IMR-90 (cell line): ENCODE measurements around the gene MDFI. TPM values are rescaled to one million over a fixed set of nuclear protein-coding genes. Genes with fewer than 3 reads are reported as not detected.

ENCODE experiments used
- ATAC-seq: fragments of 200-7000 bp; cut with Tn5 transposase; 2 replicates; pipeline ENCODE4 v1.9.1; 2020; ENCODE audit warnings: low read depth, mild to moderate bottlenecking, moderate library complexity
- BruUV-seq: library from RNA; stranded (reverse); fragments of 400-500 nt; replicated peaks from 2 replicates; lab custom pipeline; 2021; lab: Mats Ljungman, UMichigan
- CTCF ChIA-PET: fragments of 300-600 bp; formaldehyde crosslinking; extraction: SDS; loops from one replicate; lab custom pipeline; 2021; ENCODE audit warnings: antibody characterized with exemption; lab: Yijun Ruan, JAX
- POLR2A ChIA-PET: fragments of 300-600 bp; sonication (Branson Sonifier 250); formaldehyde crosslinking; loops from one replicate; lab custom pipeline; 2022; ENCODE audit warnings: antibody characterized with exemption; ENCODE audit not compliant: unreplicated experiment; lab: Charles Lee
- DNase-seq: peaks from one replicate; pipeline ENCODE4 v3.0.0; 2013
- H2AFZ ChIP-seq: replicated peaks from 2 replicates; pipeline ENCODE3; 2013; ENCODE audit warnings: low read length, mild to moderate bottlenecking; ENCODE audit not compliant: poor library complexity
- H2AK5ac ChIP-seq: 2 replicates; pipeline ENCODE4 v1.6.1; 2013; ENCODE audit warnings: low read depth, low read length, inconsistent platforms
- H2AK9ac ChIP-seq: replicated peaks from 2 replicates; pipeline ENCODE3; 2013; ENCODE audit warnings: mild to moderate bottlenecking, low read depth, low read length, moderate library complexity; ENCODE audit not compliant: poor library complexity
- H2BK120ac ChIP-seq: 2 replicates; pipeline ENCODE4 v1.6.1; 2013; ENCODE audit warnings: low read depth, low read length, inconsistent platforms
- H2BK15ac ChIP-seq: 3 replicates; pipeline ENCODE4 v1.6.1; 2013; ENCODE audit warnings: low read depth, low read length, inconsistent platforms
- H2BK20ac ChIP-seq: 2 replicates; pipeline ENCODE4 v1.6.1; 2013; ENCODE audit warnings: low read depth, mild to moderate bottlenecking, inconsistent platforms, low read length, moderate library complexity
- H2BK5ac ChIP-seq: 2 replicates; pipeline ENCODE4 v1.6.1; 2013; ENCODE audit warnings: mild to moderate bottlenecking, low read depth, low read length, inconsistent platforms; ENCODE audit not compliant: poor library complexity, severe bottlenecking
- H3K14ac ChIP-seq: replicated peaks from 2 replicates; pipeline ENCODE4 v1.6.1; 2013; ENCODE audit warnings: low read depth, low read length, inconsistent platforms
- H3K18ac ChIP-seq: 2 replicates; pipeline ENCODE4 v1.6.1; 2013; ENCODE audit warnings: low read depth, low read length, control low read depth
- H3K23ac ChIP-seq: 2 replicates; pipeline ENCODE4 v1.6.1; 2013; ENCODE audit warnings: low read depth, low read length, inconsistent platforms
- H3K27ac ChIP-seq: 2 replicates; pipeline ENCODE4 v1.5.1; 2013; ENCODE audit warnings: mild to moderate bottlenecking, control low read depth, low read length; ENCODE audit not compliant: insufficient read depth
- H3K27me3 ChIP-seq: 2 replicates; pipeline ENCODE4 v1.6.1; 2013; ENCODE audit warnings: low read length; ENCODE audit not compliant: control insufficient read depth, insufficient read depth
- H3K36me3 ChIP-seq: 2 replicates; pipeline ENCODE4 v1.6.1; 2013; ENCODE audit warnings: low read length, mixed read lengths; ENCODE audit not compliant: control insufficient read depth, insufficient read depth
- H3K4ac ChIP-seq: 2 replicates; pipeline ENCODE4 v1.6.1; 2013; ENCODE audit warnings: low read depth, low read length, inconsistent platforms
- H3K4me1 ChIP-seq: 2 replicates; pipeline ENCODE4 v1.6.1; 2013; ENCODE audit warnings: low read length, mixed read lengths; ENCODE audit not compliant: control insufficient read depth, insufficient read depth
- H3K4me2 ChIP-seq: 2 replicates; pipeline ENCODE4 v1.6.1; 2013; ENCODE audit warnings: low read depth, mild to moderate bottlenecking, control low read depth, low read length, moderate library complexity
- H3K4me3 ChIP-seq: 2 replicates; pipeline ENCODE4 v1.5.1; 2013; ENCODE audit warnings: low read depth, mild to moderate bottlenecking, control low read depth, low read length, moderate library complexity; ENCODE audit not compliant: insufficient read depth
- H3K56ac ChIP-seq: 2 replicates; pipeline ENCODE4 v1.6.1; 2013; ENCODE audit warnings: low read length, inconsistent platforms; ENCODE audit not compliant: insufficient read depth; ENCODE audit errors: extremely low read depth
- H3K79me1 ChIP-seq, 2 experiments: 2 replicates each; pipeline ENCODE4 v1.6.1; 2013; ENCODE audit warnings: low read length in 2 of 2, inconsistent platforms in 1 of 2, low read depth in 1 of 2
- H3K9ac ChIP-seq: 2 replicates; pipeline ENCODE4 v1.6.1; 2013; ENCODE audit warnings: low read depth, low read length, control low read depth
- H3K9me1 ChIP-seq: 2 replicates; pipeline ENCODE4 v1.6.1; 2013; ENCODE audit warnings: low read length, inconsistent platforms; ENCODE audit not compliant: insufficient read depth
- H3K9me3 ChIP-seq: 2 replicates; pipeline ENCODE4 v1.6.1; 2013; ENCODE audit warnings: low read length; ENCODE audit not compliant: control insufficient read depth, insufficient read depth
- H4K20me1 ChIP-seq: 2 replicates; pipeline ENCODE4 v1.6.1; 2013; ENCODE audit warnings: low read length, inconsistent platforms; ENCODE audit not compliant: insufficient read depth
- H4K5ac ChIP-seq: 2 replicates; pipeline ENCODE4 v1.6.1; 2013; ENCODE audit warnings: mild to moderate bottlenecking, low read depth, low read length, control low read depth
- H4K8ac ChIP-seq, 2 experiments: 2 replicates each; pipeline ENCODE4 v1.6.1; 2013; ENCODE audit warnings: low read depth in 2 of 2, low read length in 2 of 2, control low read depth in 1 of 2, inconsistent platforms in 1 of 2
- H4K91ac ChIP-seq: 2 replicates; pipeline ENCODE4 v1.6.1; 2013; ENCODE audit warnings: low read depth, low read length, inconsistent platforms; ENCODE audit not compliant: insufficient read depth
- CEBPB ChIP-seq: IDR thresholded peaks from 2 replicates; pipeline ENCODE4 v1.6.1; 2012; ENCODE audit warnings: low read depth, low read length, improper control_type of control experiment
- MAZ ChIP-seq: IDR thresholded peaks from 2 replicates; pipeline ENCODE4 v1.6.1; 2012; ENCODE audit warnings: low read depth, mild to moderate bottlenecking, low read length, improper control_type of control experiment, moderate library complexity, borderline replicate concordance
- MXI1 ChIP-seq: IDR thresholded peaks from 2 replicates; pipeline ENCODE4 v1.6.1; 2012; ENCODE audit warnings: low read depth, mild to moderate bottlenecking, low read length, moderate library complexity, borderline replicate concordance
- RAD21 ChIP-seq: IDR thresholded peaks from 2 replicates; pipeline ENCODE4 v1.6.1; 2012; ENCODE audit warnings: low read length, improper control_type of control experiment
- RFX5 ChIP-seq: IDR thresholded peaks from 2 replicates; pipeline ENCODE4 v1.8.0; 2012; ENCODE audit warnings: low read depth, mild to moderate bottlenecking, low read length, moderate library complexity
- WGBS, 2 experiments: methylation state at CpG; one replicate each; pipeline versions ENCODE4 v1.1.5 to v1.1.7; 2013; ENCODE audit warnings: missing lambda C conversion rate in 2 of 2; ENCODE audit not compliant: insufficient read length in 1 of 2; ENCODE audit errors: extremely low coverage in 2 of 2; 5-methylcytosine and 5-hydroxymethylcytosine counted together
- dilution Hi-C: fragments of 300-500 bp; cut with HindIII; formaldehyde crosslinking; loops from one replicate; pipeline ENCODE4 v1.14.3; 2018; ENCODE audit warnings: low sequenced_read_pairs; ENCODE audit not compliant: unreplicated experiment
- in situ Hi-C: fragments of 300-500 bp; cut with MboI; formaldehyde crosslinking; loops from 3 replicates; pipeline ENCODE4 v1.14.3; 2019; ENCODE audit warnings: low sequenced_read_pairs, inconsistent platforms, mixed read lengths
- intact Hi-C: fragments of 100-400 bp; cut with micrococcal nuclease; formaldehyde crosslinking; loops from 2 replicates; pipeline ENCODE4 v1.10.0; 2022
- polyA plus RNA-seq, 3 experiments: library from polyadenylated mRNA; depleted of rRNA; stranded (reverse); fragments of >200 nt; gene quantifications; 2 replicates each; pipeline ENCODE4 v1.2.3, GENCODE V29; 2012; ENCODE audit warnings: low replicate concordance in 1 of 3
- total RNA-seq: library from RNA; depleted of rRNA; stranded (reverse); fragments of >200 nt; gene quantifications from 2 replicates; pipeline ENCODE4 v1.2.3, GENCODE V29; 2012

The MDFI gene
- total and polyA plus RNA-seq, 2 of the 4 experiments (the other 2 are of a cell fraction), result 0.18 to 0.29 TPM

DNA sequence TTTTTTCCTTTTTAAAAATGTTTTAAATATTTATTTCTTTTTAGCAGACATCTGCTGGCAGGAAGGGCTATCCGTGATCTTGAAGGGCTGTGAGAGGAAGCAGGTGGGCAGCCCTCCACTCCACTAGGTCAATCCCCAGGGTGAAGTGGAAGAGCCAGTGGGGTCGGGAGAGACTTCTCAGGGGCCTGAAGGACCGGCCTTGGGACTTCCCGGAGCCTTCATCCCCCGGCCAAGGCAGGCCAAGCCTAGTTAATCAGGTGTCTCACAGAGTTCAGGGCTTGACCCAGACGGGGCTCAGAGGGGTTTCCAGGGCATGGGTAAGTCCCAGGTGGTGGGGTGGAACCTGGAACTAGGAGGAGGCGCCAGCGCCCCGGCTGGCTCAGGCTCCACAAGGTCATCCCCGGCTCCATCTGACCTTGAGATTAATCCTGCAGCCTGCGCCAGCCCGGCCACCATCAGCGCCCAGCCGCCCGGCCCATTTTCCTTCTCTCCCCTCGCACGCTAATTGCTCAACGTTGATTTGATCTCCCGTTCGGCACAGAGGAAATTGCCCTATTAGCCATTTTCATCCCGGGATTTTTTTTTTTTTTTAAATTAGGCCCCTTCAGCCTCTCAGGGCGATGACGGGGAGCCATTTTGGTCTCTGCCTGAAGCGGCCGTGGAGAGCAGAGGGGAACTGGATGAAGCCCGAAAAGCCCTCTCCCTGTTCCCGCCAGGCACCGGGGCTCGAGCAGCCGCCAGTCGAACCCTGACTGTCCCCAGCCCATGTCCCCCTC is 44.4 kb downstream of the MDFI start:
- Histone ChIP-seq H3K18ac (no peak overlapping the region), H2AFZ (peak overlapping the region; percentile 93), H4K20me1 (no peaks in the 10 kb centered on the region), H2BK120ac (no peak overlapping the region), H2AK5ac (no peak overlapping the region), H3K9ac (no peak overlapping the region), H3K27me3 (peaks cover 5% of the 10 kb centered on the region; the same call in 1 of the 2 replicates), H3K23ac (no peak overlapping the region), H4K8ac (0 out of 4 replicates have a peak overlapping the region, but pooled peaks of 1 of the 2 experiments have one; percentile 45), H2AK9ac (peak overlapping the region; percentile 23), H3K14ac (no peak overlapping the region), H3K4me3 (no peak overlapping the region), H3K4me2 (no peak overlapping the region; the same call in 1 of the 2 replicates), H3K9me1 (no peaks in the 10 kb centered on the region), H2BK15ac (no peak overlapping the region), H2BK20ac (no peak overlapping the region), H4K5ac (no peak overlapping the region; the same call in 1 of the 2 replicates), H4K91ac (0 out of 2 replicates have a peak overlapping the region, but pooled peaks have one; percentile 4), H3K9me3 (no peaks in the 10 kb centered on the region), H3K79me1 (no peaks in the 10 kb centered on the region), H3K56ac (no peak overlapping the region), H3K36me3 (no peaks in the 10 kb centered on the region), H3K4me1 (no peaks in the 10 kb centered on the region), H3K4ac (no peak overlapping the region; the same call in 1 of the 2 replicates), H2BK5ac (no peak overlapping the region), H3K27ac (no peak overlapping the region)
- DNase-seq (no peak), ATAC-seq (no peak)
- dilution Hi-C loops (no loop called here), intact Hi-C loops (loop anchor here (1.0 to 5.0 kb wide), 8 partner anchors 52 to 610 kb away; partner anchors contain the start of genes NFYA and OARD1), in situ Hi-C loops (loop anchor here (5.0 kb wide), 2 partner anchors 80 to 315 kb away; no protein-coding TSS in a partner anchor)
- ChIA-PET POLR2A (no interaction called here), CTCF (interaction anchor here (0.6 to 2.3 kb wide), 8 partner anchors 17 to 348 kb away, joined by 3 to 18 read pairs (median 7); no protein-coding TSS in a partner anchor)
- BruUV-seq, result no TSS peak
- TF ChIP-seq RAD21 (no peak), MAZ (no peak), CEBPB (no peak), RFX5 (no peak), MXI1 (no peak)
- 59% methylated on average over 15 of the region's 31 CpGs; no CpG with 5 or more reads in 1 of the 2 experiments for WGBS, 2 experiments
